DND-41 (cell line): ENCODE results near the gene SPACA7.

Experiments used
- ATAC-seq: fragments of 200-7000 bp; cut with Tn5 transposase; 3 replicates; pipeline ENCODE4 v1.9.1; 2021; ENCODE audit warnings: low read depth; ENCODE audit not compliant: insufficient read depth
- DNase-seq: peaks from one replicate; pipeline ENCODE4 v3.0.0-alpha.2; 2020
- H2AFZ ChIP-seq: 2 replicates; pipeline ENCODE4 v1.6.0; 2012; ENCODE audit warnings: low read depth, low read length
- H3K27ac ChIP-seq: 2 replicates; pipeline ENCODE4 v1.5.1; 2012; ENCODE audit warnings: low read length, inconsistent platforms
- H3K27me3 ChIP-seq: fragments of 200-600 bp; sonication (generic); 2 replicates; pipeline ENCODE4 v1.6.0; 2012; ENCODE audit warnings: low read length, mild to moderate bottlenecking, inconsistent platforms; ENCODE audit not compliant: insufficient read depth, poor library complexity
- H3K36me3 ChIP-seq: 2 replicates; pipeline ENCODE4 v1.5.1; 2012; ENCODE audit warnings: low read length, inconsistent platforms; ENCODE audit not compliant: insufficient read depth
- H3K4me1 ChIP-seq: 2 replicates; pipeline ENCODE4 v1.5.1; 2012; ENCODE audit warnings: mild to moderate bottlenecking, low read length; ENCODE audit not compliant: insufficient read depth
- H3K4me2 ChIP-seq: 2 replicates; pipeline ENCODE4 v1.6.0; 2012; ENCODE audit warnings: mild to moderate bottlenecking, moderate library complexity, low read length, inconsistent platforms; ENCODE audit not compliant: insufficient read depth
- H3K4me3 ChIP-seq, 2 experiments: fragments of 200-600 bp in 1 of 2; shearing (Covaris generic) in 1 of 2; 2 replicates each; pipeline ENCODE4 v1.5.1; 2012 to 2016; ENCODE audit warnings: inconsistent platforms in 2 of 2, low read length in 2 of 2, mild to moderate bottlenecking in 2 of 2, low read depth in 1 of 2, moderate library complexity in 1 of 2
- H3K79me2 ChIP-seq: 2 replicates; pipeline ENCODE4 v1.6.0; 2012; ENCODE audit warnings: low read length, inconsistent platforms; ENCODE audit not compliant: insufficient read depth
- H3K9ac ChIP-seq: 2 replicates; pipeline ENCODE4 v1.6.0; 2012; ENCODE audit warnings: low read depth, mild to moderate bottlenecking, inconsistent platforms, low read length, moderate library complexity
- H3K9me3 ChIP-seq: 2 replicates; pipeline ENCODE4 v1.5.1; 2012; ENCODE audit warnings: low read length, moderate library complexity, mild to moderate bottlenecking, inconsistent platforms; ENCODE audit not compliant: insufficient read depth, severe bottlenecking
- H4K20me1 ChIP-seq: 2 replicates; pipeline ENCODE4 v1.6.0; 2012; ENCODE audit warnings: low read length; ENCODE audit not compliant: insufficient read depth
- CTCF ChIP-seq: IDR thresholded peaks from 2 replicates; pipeline ENCODE4 v1.5.1; 2012; ENCODE audit warnings: borderline replicate concordance, low read length, moderate library complexity, mild to moderate bottlenecking; ENCODE audit not compliant: poor library complexity, severe bottlenecking; ENCODE audit errors: extremely low read depth
- EZH2 ChIP-seq: IDR thresholded peaks from 3 replicates; pipeline ENCODE4 v1.6.1; 2012; ENCODE audit warnings: borderline replicate concordance, low read depth, mild to moderate bottlenecking, moderate library complexity, low read length, inconsistent platforms; ENCODE audit not compliant: severe bottlenecking

SPACA7 gene

GRCh38 chr13:112479389-112479788 lies 103.2 kb downstream of the SPACA7 start:
- no peaks in the 10 kb centered on the region for H3K79me2 ChIP-seq
- H3K9me3 ChIP-seq, result no peaks in the 10 kb centered on the region
- TF ChIP-seq EZH2 (no peak), CTCF (no peak)
- ATAC-seq (no peak), DNase-seq (no peak)
- no peak overlapping the region for H3K27ac ChIP-seq
- no peak overlapping the region for H3K9ac ChIP-seq
- peaks cover 5% of the 10 kb centered on the region for H3K36me3 ChIP-seq
- no peaks in the 10 kb centered on the region for H4K20me1 ChIP-seq
- H3K27me3 ChIP-seq, result no peaks in the 10 kb centered on the region
- H3K4me2 ChIP-seq, result no peak overlapping the region
- H3K4me3 ChIP-seq, result no peak overlapping the region
- H2AFZ ChIP-seq, result no peak overlapping the region
- no peaks in the 10 kb centered on the region for H3K4me1 ChIP-seq

GRCh38 chr13:112481458-112481857 lies 105.3 kb downstream of the SPACA7 start:
- Histone ChIP-seq H2AFZ (no peak overlapping the region), H3K4me2 (no peak overlapping the region), H3K9me3 (no peaks in the 10 kb centered on the region), H3K4me3 (no peak overlapping the region), H3K27me3 (no peaks in the 10 kb centered on the region), H3K79me2 (no peaks in the 10 kb centered on the region), H3K4me1 (no peaks in the 10 kb centered on the region), H3K36me3 (peaks cover 15% of the 10 kb centered on the region), H4K20me1 (no peaks in the 10 kb centered on the region), H3K9ac (no peak overlapping the region), H3K27ac (no peak overlapping the region)
- ATAC-seq (no peak), DNase-seq (no peak)
- TF ChIP-seq EZH2 (no peak), CTCF (no peak)

- H3K27ac ChIP-seq, result no peak overlapping the region
- ATAC-seq (no peak), DNase-seq (no peak)
- peaks cover 31% of the 10 kb centered on the region for H3K36me3 ChIP-seq
- H3K4me1 ChIP-seq, result no peaks in the 10 kb centered on the region
- H3K79me2 ChIP-seq, result no peaks in the 10 kb centered on the region
- H3K4me3 ChIP-seq, result no peak overlapping the region
- no peak overlapping the region for H2AFZ ChIP-seq
- H3K4me2 ChIP-seq, result no peak overlapping the region
- H3K27me3 ChIP-seq, result no peaks in the 10 kb centered on the region
- no peaks in the 10 kb centered on the region for H4K20me1 ChIP-seq
- H3K9me3 ChIP-seq, result no peaks in the 10 kb centered on the region
- no peak overlapping the region for H3K9ac ChIP-seq
- TF ChIP-seq EZH2, result no peak
Observed at GRCh38 chr13:112483299-112483698, 107.1 kb downstream of the SPACA7 start.
